Suppressor macrophage treated with lipopolysaccharide for 1 hour (primary cell): ENCODE measurements around the gene SMYD3.
A peak's percentile ranks its signal among the peaks of the same experiment; 100 is the strongest.
"Not testable (repeated sequence)": the region's sequence is repeated elsewhere in the genome, so short reads cannot be mapped to it uniquely, and the experiment has no call there.

Experiments used
- DNase-seq, 3 donors: peaks; one replicate each; pipeline ENCODE4 v3.0.0-alpha.2; 2020 to 2022

Gene SMYD3

GRCh38 chr1:245818363-245818762, 688.7 kb downstream of the SMYD3 start:
- DNase-seq: not testable (repeated sequence)

DNA sequence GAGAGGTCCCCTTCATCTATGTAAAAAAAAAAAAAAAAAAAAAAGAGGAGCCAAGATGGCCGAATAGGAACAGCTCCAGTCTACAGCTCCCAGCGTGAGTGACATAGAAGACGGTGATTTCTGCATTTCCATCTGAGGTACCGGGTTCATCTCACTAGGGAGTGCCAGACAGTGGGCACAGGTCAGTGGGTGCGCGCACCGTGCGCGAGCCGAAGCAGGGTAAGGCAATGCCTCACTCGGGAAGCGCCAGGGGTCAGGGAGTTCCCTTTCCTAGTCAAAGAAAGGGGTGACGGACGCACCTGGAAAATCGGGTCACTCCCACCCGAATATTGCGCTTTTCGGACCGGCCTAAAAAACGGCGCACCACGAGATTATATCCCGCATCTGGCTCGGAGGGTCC, 690.6 kb downstream of the SMYD3 start:
- not testable (repeated sequence) for DNase-seq

GRCh38 chr1:245814651-245815050, 692.4 kb downstream of the SMYD3 start:
- no peak for DNase-seq

- no peak for DNase-seq
Observed at GRCh38 chr1:245812278-245812677, 694.8 kb downstream of the SMYD3 start.

- DNase-seq: no peak
Observed at GRCh38 chr1:245810789-245811337, 696.2 kb downstream of the SMYD3 start.

- no peak for DNase-seq
Observed at GRCh38 chr1:245810181-245810769, 696.8 kb downstream of the SMYD3 start.

DNA sequence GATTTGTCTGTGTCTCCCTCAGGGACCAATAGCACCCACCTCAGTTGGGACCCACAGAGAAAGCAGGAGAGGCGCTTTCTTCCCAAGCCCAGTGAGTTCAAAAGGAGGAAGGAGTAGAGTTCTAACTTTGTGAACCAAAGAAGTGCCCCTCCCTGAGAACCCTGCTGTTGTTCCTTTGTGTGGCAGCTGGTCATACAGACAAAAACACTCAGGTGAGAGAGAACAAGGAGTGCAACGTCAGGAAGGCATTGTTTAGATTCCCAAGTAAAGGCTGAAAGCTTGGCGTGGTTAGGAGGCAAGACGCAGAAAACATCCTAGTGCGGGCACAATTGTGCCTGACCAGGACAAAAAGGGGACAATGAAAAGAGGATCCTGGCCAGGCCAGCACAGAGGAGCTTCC, 697.7 kb downstream of the SMYD3 start:
- DNase-seq: no peak

GRCh38 chr1:245807954-245808719, 698.9 kb downstream of the SMYD3 start:
- no peak for DNase-seq

DNA sequence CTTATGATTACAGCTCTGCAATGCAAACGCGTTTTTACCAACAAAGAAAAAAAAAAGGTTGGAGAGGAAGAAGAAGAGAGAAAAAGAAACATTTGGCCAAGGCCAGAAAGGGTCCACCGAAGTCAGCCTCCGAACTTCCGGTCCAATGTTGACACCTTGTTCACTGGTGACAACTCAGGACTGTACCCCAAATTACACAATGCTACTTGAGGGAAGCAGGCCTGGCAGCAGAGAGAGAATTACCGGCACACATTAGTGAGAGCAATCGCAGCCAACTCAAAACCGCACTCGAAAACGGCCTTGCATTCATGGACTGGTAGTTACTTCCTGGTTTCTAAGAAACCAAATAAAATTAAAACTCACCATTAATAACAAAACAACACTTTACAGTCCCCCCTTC, 699.8 kb downstream of the SMYD3 start:
- DNase-seq: peak in 2 of 3 donors; percentile 24 to 28

DNA sequence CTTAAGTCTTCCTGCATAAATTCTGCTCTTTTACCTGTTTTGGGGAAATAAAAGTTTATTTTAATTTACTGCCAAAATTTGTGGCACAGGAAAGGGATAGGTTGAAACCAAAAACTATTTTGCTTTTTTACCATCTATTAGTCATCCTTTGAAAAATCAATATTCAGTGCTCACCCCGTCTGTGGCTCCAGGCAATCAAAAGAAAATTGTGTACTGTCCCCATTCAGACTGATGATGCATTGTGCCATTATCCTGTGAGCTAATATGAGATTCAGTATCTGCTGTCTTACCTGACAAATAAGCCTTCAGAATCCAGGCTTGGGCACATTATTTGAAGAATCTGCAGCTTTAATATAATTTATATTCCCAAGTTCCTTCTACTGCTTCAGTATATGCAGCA, 701.5 kb downstream of the SMYD3 start:
- DNase-seq: no peak

GRCh38 chr1:245804696-245805095, 702.4 kb downstream of the SMYD3 start:
- DNase-seq: no peak

GRCh38 chr1:245803666-245804037, 703.4 kb downstream of the SMYD3 start:
- no peak for DNase-seq

- no peak for DNase-seq
Observed at GRCh38 chr1:245802941-245803665, 704.0 kb downstream of the SMYD3 start.

DNA sequence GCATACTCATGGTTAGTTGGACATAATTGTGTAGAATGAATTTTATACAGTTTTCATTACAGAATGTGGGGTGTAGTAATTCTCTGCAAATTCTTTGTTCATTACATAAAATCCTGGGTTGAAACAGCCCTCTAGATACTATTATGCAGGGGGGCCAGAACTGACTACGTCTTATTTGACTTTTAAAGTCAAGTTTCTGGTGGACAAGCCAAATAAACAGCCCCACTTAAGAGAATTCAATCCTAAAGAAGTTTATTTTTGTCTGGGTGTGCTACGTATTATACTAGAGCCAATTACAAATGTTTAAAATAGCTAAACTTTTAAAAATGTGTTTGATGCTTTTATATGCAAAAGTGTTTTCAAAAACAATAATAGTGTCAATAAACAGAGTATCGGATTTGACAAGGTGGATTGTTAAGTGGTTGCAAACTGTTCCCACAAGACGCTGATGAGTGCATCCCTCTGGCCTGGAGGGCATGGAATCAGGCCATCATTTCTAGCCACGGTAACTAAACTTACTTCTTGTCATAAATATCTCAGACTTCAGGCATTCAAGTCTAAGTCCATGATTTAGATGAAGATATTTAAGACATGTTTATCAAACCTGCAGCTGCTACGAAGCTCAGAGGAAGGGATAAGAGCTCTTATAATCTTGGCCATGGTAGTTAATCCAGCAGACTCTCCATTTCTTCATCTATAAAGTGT, 706.0 kb downstream of the SMYD3 start:
- DNase-seq: no peak

- DNase-seq: no peak
Observed at GRCh38 chr1:245798349-245798711, 708.7 kb downstream of the SMYD3 start.

GRCh38 chr1:245797592-245798348, 709.3 kb downstream of the SMYD3 start:
- DNase-seq: peak; percentile 53 to 68 (median 54)

- DNase-seq: no peak
Observed at GRCh38 chr1:245791410-245792312, 715.4 kb downstream of the SMYD3 start.

- no peak for DNase-seq
Observed at GRCh38 chr1:245790441-245790840, 716.6 kb downstream of the SMYD3 start.

DNA sequence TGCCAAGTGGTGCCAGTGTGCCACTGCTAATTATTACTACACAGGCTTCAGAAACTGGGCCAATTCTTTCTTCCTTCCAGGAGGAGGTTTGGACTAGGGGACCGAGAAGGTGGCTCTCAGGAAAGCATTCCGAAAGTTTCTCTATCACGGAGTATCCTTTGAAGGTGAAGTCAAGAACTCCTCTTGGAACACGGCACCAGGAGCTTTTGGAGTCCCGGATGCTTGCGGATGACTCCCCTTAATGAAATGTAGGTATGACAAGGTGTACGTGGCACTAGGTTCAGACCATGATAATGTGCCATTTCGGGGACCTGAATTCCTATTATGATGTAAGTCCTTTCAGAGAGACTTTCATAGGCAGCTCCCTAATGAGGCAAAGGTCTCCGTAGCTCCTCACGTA, 718.2 kb downstream of the SMYD3 start:
- no peak for DNase-seq

- DNase-seq: no peak
Observed at GRCh38 chr1:245788269-245788668, 718.8 kb downstream of the SMYD3 start.

- no peak for DNase-seq
Observed at GRCh38 chr1:245786948-245787347, 720.1 kb downstream of the SMYD3 start.
